HG03045 (cell line): ENCODE data around the gene KLHL41.
"Not testable (repeated sequence)": the region's sequence is repeated elsewhere in the genome, so short reads cannot be mapped to it uniquely, and the experiment has no call there.

Experiments
- ATAC-seq: cut with Tn5 transposase; IDR thresholded peaks from one replicate; pipeline ENCODE4 v1.9.1; 2021; ENCODE audit warnings: mild to moderate bottlenecking, moderate library complexity; ENCODE audit not compliant: unreplicated experiment

KLHL41 gene

DNA sequence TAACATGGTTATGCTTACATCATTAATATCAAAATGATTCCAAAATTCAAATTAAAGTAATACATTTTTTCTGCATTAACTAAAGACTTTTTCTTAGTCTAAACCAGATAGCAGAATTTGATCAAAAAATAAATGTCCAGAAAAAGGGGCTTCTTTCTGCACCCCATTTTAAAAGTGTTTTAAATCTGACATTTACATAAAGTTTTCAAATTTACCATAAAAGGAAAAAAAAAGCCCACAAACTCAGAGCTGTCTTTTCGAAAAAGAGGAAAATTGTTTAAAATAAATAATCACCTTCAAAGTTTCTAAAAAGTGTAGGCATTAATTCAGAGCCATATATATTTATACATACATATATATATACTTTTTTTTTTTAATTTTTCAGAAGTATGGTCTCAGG lies 62.7 kb downstream of the KLHL41 start:
- no peak for ATAC-seq

DNA sequence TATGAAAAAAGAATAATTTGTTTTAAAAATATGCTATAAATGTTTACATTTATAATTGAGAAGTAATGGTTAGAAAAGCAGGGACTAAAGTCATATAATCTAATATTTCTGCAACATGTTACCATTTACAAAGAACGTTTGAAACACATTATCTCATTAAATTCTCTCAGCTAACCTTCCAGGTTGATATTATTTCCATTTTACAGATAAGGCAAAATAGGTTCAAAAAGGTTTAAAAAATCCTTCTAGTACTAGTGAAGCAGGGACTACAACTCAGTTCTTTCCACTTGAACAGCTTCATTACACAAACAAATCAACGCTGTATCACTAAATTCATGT lies 63.3 kb downstream of the KLHL41 start:
- no peak for ATAC-seq

DNA sequence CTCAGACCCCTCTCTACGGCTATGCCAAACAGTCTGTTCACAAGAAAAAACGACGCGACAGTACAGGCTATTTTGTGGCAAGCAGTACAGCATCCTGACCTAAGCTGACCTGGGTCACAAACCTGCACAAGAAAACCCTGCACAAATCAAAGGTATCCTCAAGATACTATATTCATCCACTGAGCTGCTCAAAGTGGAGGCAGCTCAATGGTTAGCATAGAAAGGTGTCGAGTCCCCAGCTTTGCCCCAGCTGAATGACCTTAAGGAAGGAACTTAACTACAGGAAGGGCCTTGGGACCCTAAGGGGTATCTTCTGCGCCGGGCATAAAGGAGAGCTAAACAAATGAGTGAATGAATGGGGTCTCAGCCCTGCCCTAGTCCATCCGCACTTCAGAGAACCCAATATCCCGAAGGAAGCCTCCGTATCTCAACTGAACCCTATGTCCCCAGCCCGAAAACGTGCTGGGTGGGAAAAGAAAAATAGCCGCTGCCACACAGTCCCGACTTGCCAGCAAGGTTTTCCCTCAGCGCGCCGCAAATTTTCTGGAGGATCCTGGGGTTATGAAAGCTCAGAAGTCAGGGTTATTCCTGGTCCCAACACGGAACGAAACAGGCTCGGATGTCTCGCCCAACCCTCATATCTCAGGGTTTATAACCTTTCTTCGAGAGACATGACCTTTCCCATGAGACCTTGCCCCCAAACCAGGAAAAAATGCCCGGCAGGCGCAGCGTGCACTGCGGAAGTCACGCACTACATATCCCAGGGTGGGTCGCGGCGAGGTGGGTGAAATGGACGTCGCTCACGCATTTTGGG lies 63.9 kb downstream of the KLHL41 start, which contains the start of gene FASTKD1:
FASTKD1 (minus strand) TSS at position 706 of the 814 bp plus-strand sequence. CDS start 1,836 bp downstream, outside the sequence.
- peak; percentile 100 for ATAC-seq

DNA sequence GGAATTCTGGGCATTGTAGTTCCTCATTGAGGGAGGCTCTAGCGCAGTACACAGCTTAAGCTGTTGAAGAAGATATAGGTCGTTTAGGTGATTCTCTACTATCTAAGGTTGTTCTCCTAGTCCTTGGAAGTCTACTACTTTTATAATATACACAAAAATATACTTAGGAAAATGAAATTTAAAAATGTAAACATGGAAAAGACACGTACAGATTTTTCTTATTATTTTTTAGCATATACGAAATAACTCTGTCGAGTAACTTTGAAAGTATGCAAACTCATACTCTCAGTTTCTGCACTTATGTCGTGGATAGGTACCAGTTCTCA lies 64.4 kb downstream of the KLHL41 start:
- ATAC-seq, result no peak

DNA sequence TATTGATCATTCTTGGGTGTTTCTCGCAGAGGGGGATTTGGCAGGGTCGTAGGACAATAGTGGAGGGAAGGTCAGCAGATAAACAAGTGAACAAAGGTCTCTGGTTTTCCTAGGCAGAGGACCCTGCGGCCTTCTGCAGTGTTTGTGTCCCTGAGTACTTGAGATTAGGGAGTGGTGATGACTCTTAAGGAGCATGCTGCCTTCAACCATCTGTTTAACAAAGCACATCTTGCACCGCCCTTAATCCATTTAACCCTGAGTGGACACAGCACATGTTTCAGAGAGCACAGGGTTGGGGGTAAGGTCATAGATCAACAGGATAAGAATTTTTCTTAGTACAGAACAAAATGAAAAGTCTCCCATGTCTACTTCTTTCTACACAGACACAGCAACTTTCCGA lies 65.0 kb downstream of the KLHL41 start:
- ATAC-seq, result not testable (repeated sequence)

DNA sequence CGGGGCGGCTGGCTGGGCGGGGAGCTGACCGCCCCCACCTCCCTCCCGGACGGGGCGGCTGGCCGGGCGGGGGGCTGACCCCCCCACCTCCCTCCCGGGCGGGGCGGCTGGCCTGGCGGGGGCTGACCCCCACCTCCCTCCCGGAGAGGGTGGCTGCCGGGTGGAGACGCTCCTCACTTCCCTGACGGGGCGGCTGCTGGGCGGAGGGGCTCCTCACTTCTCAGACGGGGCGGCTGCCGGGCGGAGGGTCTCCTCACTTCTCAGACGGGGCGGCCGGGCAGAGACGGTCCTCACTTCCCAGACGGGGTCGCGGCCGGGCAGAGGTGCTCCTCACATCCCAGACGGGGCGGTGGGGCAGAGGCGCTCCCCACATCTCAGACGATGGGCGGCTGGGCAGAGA lies 65.8 kb downstream of the KLHL41 start:
- not testable (repeated sequence) for ATAC-seq
